ENCODE measurements around the gene CKMT2.

Gene CKMT2

GRCh38 chr5:81233080-81233634, at the start of gene CKMT2:
CKMT2 (plus strand) TSS chr5:81233322; CDS start chr5:81251133, 17,811 bp downstream.
- no peak within 1 kb of the TSS for H3K27ac ChIP-seq (ENCODE audit: low read depth, low read length)
- no peaks in the 10 kb centered on the region for H3K79me2 ChIP-seq (ENCODE audit: control insufficient read depth, insufficient read depth, low read length, unreplicated experiment)
- no peak within 1 kb of the TSS for H2AFZ ChIP-seq (ENCODE audit: low read length, unreplicated experiment)
- no peaks in the 10 kb centered on the region for H3K36me3 ChIP-seq (ENCODE audit: insufficient read depth, low read length)
- no peak within 1 kb of the TSS for H3K4me3 ChIP-seq (ENCODE audit: low read depth, low read length)
- H3K27me3 ChIP-seq (ENCODE audit: insufficient read depth, low read length), result no peaks in the 10 kb centered on the region
- no peaks in the 10 kb centered on the region for H3K4me1 ChIP-seq (ENCODE audit: control insufficient read depth, insufficient read depth, low read length, unreplicated experiment)

GRCh38 chr5:81183811-81184748, 49.0 kb upstream of the CKMT2 start:
- Histone ChIP-seq H3K27ac (ENCODE audit: low read depth, low read length) (no peak overlapping the region), H3K36me3 (ENCODE audit: insufficient read depth, low read length) (no peaks in the 10 kb centered on the region), H2AFZ (ENCODE audit: low read length, unreplicated experiment) (no peak overlapping the region), H3K4me3 (ENCODE audit: low read depth, low read length) (no peak overlapping the region), H3K79me2 (ENCODE audit: control insufficient read depth, insufficient read depth, low read length, unreplicated experiment) (no peaks in the 10 kb centered on the region), H3K4me1 (ENCODE audit: control insufficient read depth, insufficient read depth, low read length, unreplicated experiment) (no peaks in the 10 kb centered on the region), H3K27me3 (ENCODE audit: insufficient read depth, low read length) (no peaks in the 10 kb centered on the region)

- H2AFZ ChIP-seq (ENCODE audit: low read length, unreplicated experiment), result no peak overlapping the region
- no peak overlapping the region for H3K27ac ChIP-seq (ENCODE audit: low read depth, low read length)
- H3K36me3 ChIP-seq (ENCODE audit: insufficient read depth, low read length), result no peaks in the 10 kb centered on the region
- H3K79me2 ChIP-seq (ENCODE audit: control insufficient read depth, insufficient read depth, low read length, unreplicated experiment), result no peaks in the 10 kb centered on the region
- H3K4me1 ChIP-seq (ENCODE audit: control insufficient read depth, insufficient read depth, low read length, unreplicated experiment), result no peaks in the 10 kb centered on the region
- no peaks in the 10 kb centered on the region for H3K27me3 ChIP-seq (ENCODE audit: insufficient read depth, low read length)
- no peak overlapping the region for H3K4me3 ChIP-seq (ENCODE audit: low read depth, low read length)
Observed at GRCh38 chr5:81184749-81185110, 48.4 kb upstream of the CKMT2 start.

GRCh38 chr5:81187885-81188284, 45.2 kb upstream of the CKMT2 start:
- H3K79me2 ChIP-seq (ENCODE audit: control insufficient read depth, insufficient read depth, low read length, unreplicated experiment), result no peaks in the 10 kb centered on the region
- H3K27ac ChIP-seq (ENCODE audit: low read depth, low read length), result no peak overlapping the region
- no peak overlapping the region for H3K4me3 ChIP-seq (ENCODE audit: low read depth, low read length)
- no peak overlapping the region for H2AFZ ChIP-seq (ENCODE audit: low read length, unreplicated experiment)
- no peaks in the 10 kb centered on the region for H3K4me1 ChIP-seq (ENCODE audit: control insufficient read depth, insufficient read depth, low read length, unreplicated experiment)
- H3K27me3 ChIP-seq (ENCODE audit: insufficient read depth, low read length), result 0 out of 2 replicates have a peak, but pooled peaks cover 6% of the 10 kb centered on the region
- H3K36me3 ChIP-seq (ENCODE audit: insufficient read depth, low read length), result no peaks in the 10 kb centered on the region

- Histone ChIP-seq H3K4me1 (ENCODE audit: control insufficient read depth, insufficient read depth, low read length, unreplicated experiment) (no peaks in the 10 kb centered on the region), H2AFZ (ENCODE audit: low read length, unreplicated experiment) (no peak overlapping the region), H3K36me3 (ENCODE audit: insufficient read depth, low read length) (no peaks in the 10 kb centered on the region), H3K27me3 (ENCODE audit: insufficient read depth, low read length) (0 out of 2 replicates have a peak, but pooled peaks cover 6% of the 10 kb centered on the region), H3K79me2 (ENCODE audit: control insufficient read depth, insufficient read depth, low read length, unreplicated experiment) (no peaks in the 10 kb centered on the region), H3K4me3 (ENCODE audit: low read depth, low read length) (no peak overlapping the region), H3K27ac (ENCODE audit: low read depth, low read length) (no peak overlapping the region)
Observed at GRCh38 chr5:81188962-81189361, 44.2 kb upstream of the CKMT2 start.

GRCh38 chr5:81189875-81190498, 43.1 kb upstream of the CKMT2 start:
- 0 out of 2 replicates have a peak, but pooled peaks cover 6% of the 10 kb centered on the region for H3K27me3 ChIP-seq (ENCODE audit: insufficient read depth, low read length)
- no peaks in the 10 kb centered on the region for H3K79me2 ChIP-seq (ENCODE audit: control insufficient read depth, insufficient read depth, low read length, unreplicated experiment)
- no peak overlapping the region for H2AFZ ChIP-seq (ENCODE audit: low read length, unreplicated experiment)
- no peak overlapping the region for H3K27ac ChIP-seq (ENCODE audit: low read depth, low read length)
- no peaks in the 10 kb centered on the region for H3K36me3 ChIP-seq (ENCODE audit: insufficient read depth, low read length)
- H3K4me3 ChIP-seq (ENCODE audit: low read depth, low read length), result no peak overlapping the region
- peaks cover 2% of the 10 kb centered on the region for H3K4me1 ChIP-seq (ENCODE audit: control insufficient read depth, insufficient read depth, low read length, unreplicated experiment)

- Histone ChIP-seq H3K27ac (ENCODE audit: low read depth, low read length) (no peak overlapping the region), H2AFZ (ENCODE audit: low read length, unreplicated experiment) (no peak overlapping the region), H3K79me2 (ENCODE audit: control insufficient read depth, insufficient read depth, low read length, unreplicated experiment) (no peaks in the 10 kb centered on the region), H3K4me1 (ENCODE audit: control insufficient read depth, insufficient read depth, low read length, unreplicated experiment) (peaks cover 2% of the 10 kb centered on the region), H3K36me3 (ENCODE audit: insufficient read depth, low read length) (no peaks in the 10 kb centered on the region), H3K27me3 (ENCODE audit: insufficient read depth, low read length) (0 out of 2 replicates have a peak, but pooled peaks cover 6% of the 10 kb centered on the region), H3K4me3 (ENCODE audit: low read depth, low read length) (no peak overlapping the region)
Observed at GRCh38 chr5:81191726-81192372, 41.3 kb upstream of the CKMT2 start.

- Histone ChIP-seq H3K79me2 (ENCODE audit: control insufficient read depth, insufficient read depth, low read length, unreplicated experiment) (no peaks in the 10 kb centered on the region), H3K27ac (ENCODE audit: low read depth, low read length) (no peak overlapping the region), H3K4me1 (ENCODE audit: control insufficient read depth, insufficient read depth, low read length, unreplicated experiment) (peaks cover 2% of the 10 kb centered on the region), H2AFZ (ENCODE audit: low read length, unreplicated experiment) (no peak overlapping the region), H3K27me3 (ENCODE audit: insufficient read depth, low read length) (0 out of 2 replicates have a peak, but pooled peaks cover 6% of the 10 kb centered on the region), H3K4me3 (ENCODE audit: low read depth, low read length) (no peak overlapping the region), H3K36me3 (ENCODE audit: insufficient read depth, low read length) (no peaks in the 10 kb centered on the region)
Observed at GRCh38 chr5:81192373-81192750, 40.8 kb upstream of the CKMT2 start.

- no peaks in the 10 kb centered on the region for H3K36me3 ChIP-seq (ENCODE audit: insufficient read depth, low read length)
- no peaks in the 10 kb centered on the region for H3K79me2 ChIP-seq (ENCODE audit: control insufficient read depth, insufficient read depth, low read length, unreplicated experiment)
- peak overlapping the region; percentile 93 for H2AFZ ChIP-seq (ENCODE audit: low read length, unreplicated experiment)
- H3K4me3 ChIP-seq (ENCODE audit: low read depth, low read length), result peak overlapping the region; percentile 60
- 0 out of 2 replicates have a peak, but pooled peaks cover 6% of the 10 kb centered on the region for H3K27me3 ChIP-seq (ENCODE audit: insufficient read depth, low read length)
- H3K27ac ChIP-seq (ENCODE audit: low read depth, low read length), result no peak overlapping the region
- peaks cover 2% of the 10 kb centered on the region for H3K4me1 ChIP-seq (ENCODE audit: control insufficient read depth, insufficient read depth, low read length, unreplicated experiment)
Observed at GRCh38 chr5:81194633-81195334, 38.3 kb upstream of the CKMT2 start.

All from ACC112 (cell line).